T47D (cell line): ENCODE data around the gene MYBPC3.
"Not testable (repeated sequence)": the region's sequence is repeated elsewhere in the genome, so short reads cannot be mapped to it uniquely, and the experiment has no call there.

Source experiments
- DNase-seq, 2 experiments: peaks; one replicate each; pipeline versions ENCODE4 v3.0.0 to v3.0.0-alpha.2; 2011 to 2012; ENCODE audit warnings: low read depth in 1 of 2, low spot score in 1 of 2
- JUND ChIP-seq: IDR thresholded peaks from 2 replicates; pipeline ENCODE4 v1.6.1; 2012; ENCODE audit warnings: low read depth
- in situ Hi-C: cut with HindIII; loops from 2 replicates; pipeline ENCODE4 v1.10.0; 2016; ENCODE audit warnings: low sequenced_read_pairs, low pct_unique_long_range_greater_than_20kb

MYBPC3 gene

DNA sequence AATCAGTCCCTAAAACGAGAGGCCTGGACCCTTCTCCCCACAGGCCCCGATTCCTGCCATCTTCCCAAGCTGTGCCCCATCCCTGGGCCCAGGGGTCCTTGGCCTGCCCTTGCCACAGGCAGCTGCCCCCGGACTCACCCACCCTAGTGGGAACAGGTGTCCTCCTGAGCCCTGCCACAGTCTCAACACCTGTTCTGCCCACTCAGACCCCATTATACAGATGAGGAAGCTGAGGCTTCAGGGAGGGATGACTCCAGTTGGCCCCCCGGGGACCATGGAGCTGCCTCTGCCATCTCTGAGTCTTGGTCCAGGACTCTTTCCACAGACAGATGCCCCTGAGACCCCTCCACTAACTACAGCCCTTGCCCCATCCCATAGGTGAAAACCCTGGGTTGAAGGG, 15.9 kb downstream of the MYBPC3 start:
- in situ Hi-C loops = no loop called here
- TF ChIP-seq JUND = no peak
- DNase-seq = no peak

DNA sequence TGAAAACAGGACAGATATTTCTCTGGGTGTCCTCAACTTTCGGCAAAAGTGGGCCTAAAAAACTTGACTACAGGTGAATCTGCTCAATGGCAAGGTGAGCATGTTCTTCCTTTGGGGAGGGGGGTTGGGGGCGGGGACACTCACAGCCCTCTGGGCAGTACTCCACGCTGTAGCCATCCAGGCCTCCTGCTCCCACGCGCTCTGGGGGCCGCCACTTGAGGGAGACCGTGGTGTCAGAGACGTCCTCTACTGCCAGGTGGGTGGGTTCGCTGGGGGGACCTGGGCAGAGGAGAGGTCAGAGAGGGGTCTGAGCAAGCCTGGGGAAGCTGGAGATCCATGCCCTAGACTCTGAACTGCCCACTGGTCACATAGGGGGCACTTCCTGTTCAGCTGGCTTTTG, 16.8 kb downstream of the MYBPC3 start:
- DNase-seq = no peak
- in situ Hi-C loops = no loop called here
- TF ChIP-seq JUND = no peak

DNA sequence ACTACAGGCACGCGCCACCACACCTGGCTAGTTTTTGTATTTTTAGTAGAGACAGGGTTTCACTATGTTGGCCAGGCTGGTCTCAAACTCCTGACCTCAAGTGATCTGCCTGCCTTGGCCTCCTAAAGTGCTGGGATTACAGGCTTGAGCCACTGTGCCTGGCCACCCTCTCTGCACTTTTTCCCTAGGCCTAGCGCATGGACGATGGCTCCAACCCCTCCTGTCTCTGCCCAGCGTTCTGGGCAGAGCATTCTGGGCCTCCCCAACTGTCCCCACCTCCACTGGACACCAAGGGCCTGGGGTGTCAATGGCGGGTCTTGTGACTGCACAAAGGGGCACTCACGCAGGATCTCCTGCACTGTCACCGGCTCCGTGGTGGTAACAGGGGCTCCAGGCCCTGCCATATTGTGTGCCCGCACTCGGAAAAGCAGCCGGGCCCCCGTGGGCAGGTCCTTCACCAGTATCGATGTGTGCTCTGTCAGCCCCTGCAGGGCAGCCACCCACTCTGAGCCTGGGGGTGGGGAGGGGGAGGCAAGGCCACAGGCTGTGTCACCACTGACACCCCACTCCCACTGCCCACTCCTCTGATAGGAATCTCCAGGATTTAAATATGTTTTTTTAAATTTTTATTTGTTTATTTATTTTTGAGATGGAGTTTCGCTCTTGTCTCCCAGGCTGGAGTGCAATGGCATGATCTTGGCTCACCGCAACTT, 17.6 kb downstream of the MYBPC3 start:
- DNase-seq, in situ Hi-C loops: not testable (repeated sequence)

DNA sequence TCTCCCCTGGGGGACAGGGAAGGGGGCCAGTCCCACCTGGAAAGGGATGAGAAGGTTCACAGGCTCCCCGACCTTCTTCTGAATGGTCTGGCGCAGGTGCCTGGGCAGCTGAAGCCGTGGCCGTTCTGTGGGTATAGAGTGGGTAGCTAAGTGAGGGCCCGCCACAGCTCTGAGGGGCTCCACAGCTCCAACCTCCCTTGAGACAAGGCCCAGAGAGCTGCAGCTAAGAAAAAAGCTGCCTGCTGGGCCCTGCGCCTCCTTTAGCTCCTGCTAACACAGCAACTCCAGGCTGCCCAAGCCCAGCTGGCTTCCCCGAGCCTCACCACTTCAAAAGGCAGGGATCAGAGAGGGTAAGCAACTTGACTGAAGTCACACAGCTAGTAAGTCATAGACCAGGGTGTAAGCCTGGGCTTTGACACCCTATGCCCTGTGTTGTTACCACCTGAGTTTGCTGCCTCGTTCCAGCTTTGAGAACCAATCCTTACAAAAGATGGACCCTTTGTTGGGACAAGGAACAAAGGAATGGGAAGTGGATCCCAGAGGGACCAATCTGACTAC, 18.5 kb downstream of the MYBPC3 start:
- in situ Hi-C loops = no loop called here
- no peak for DNase-seq
- TF ChIP-seq JUND = no peak

DNA sequence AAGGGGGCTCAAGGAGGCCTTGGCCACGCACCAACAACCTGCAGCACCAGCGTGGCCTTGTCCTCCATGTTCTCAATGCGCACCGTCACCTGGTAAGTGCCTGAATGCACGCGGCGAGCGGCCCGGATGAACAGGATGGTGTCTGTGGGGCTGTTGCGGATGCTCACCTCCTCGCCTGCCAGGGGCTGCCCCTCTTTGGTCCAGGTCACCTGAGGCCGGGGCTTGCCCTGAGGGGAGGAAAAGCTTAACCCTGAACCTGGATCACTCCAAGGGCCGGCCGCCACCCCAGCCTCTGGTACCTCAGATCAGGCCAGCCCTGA, 19.0 kb downstream of the MYBPC3 start:
- no peak for TF ChIP-seq JUND
- in situ Hi-C loops = no loop called here
- DNase-seq = no peak

DNA sequence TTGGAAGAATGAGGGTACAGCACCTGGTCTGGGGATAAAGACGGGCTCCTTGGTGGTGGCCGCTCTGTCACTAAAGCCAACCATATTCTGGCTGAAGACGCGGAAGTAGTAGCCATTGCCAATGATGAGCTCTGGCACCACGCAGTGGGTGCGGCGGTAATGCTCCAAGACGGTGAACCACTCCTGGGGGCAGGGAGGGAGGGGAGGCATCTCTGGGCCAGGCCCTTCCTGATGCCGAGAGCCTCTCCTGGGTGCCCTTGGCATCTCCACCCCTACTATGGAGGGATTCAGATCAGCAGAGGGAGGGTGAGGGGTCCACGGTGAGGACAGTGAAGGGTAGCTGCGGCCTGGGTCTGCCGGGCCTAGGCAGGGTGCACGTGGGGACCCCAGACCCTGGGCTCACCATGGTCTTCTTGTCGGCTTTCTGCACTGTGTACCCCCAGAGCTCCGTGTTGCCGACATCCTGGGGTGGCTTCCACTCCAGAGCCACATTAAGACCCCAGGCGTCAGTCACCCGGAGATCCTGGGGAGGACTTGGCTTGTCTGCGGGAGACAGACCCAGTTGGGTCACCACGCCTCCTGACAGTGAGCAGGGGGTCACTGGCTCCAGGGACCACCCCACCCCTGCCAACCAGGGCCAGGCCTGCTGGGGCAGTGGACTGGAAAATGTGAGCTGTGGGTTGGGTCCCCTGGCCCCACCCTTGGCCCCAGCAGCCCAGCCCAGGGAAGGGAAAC, 19.5 kb downstream of the MYBPC3 start:
- no peak for TF ChIP-seq JUND
- no peak for DNase-seq
- in situ Hi-C loops = no loop called here

DNA sequence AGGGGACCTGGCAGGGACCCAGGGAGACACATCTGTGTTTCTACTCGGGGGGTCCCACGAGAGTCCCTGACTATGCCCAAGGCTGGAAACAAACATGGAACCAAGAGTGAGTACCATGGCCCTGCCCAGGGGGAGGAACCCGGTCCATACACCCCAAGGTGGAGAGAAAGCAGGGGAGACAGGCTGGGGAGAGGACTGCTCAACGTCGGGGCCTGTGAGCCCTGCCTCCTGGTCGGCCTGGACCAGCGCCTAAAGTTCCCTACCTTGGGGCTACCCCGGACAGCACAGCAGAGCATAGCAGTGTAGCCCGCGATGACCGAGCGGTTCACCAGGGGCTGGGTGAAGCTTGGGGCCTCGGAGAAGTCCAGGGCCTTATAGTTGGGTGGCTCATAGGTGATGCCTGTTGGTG, 20.2 kb downstream of the MYBPC3 start:
- TF ChIP-seq JUND = no peak
- in situ Hi-C loops = no loop called here
- no peak for DNase-seq

DNA sequence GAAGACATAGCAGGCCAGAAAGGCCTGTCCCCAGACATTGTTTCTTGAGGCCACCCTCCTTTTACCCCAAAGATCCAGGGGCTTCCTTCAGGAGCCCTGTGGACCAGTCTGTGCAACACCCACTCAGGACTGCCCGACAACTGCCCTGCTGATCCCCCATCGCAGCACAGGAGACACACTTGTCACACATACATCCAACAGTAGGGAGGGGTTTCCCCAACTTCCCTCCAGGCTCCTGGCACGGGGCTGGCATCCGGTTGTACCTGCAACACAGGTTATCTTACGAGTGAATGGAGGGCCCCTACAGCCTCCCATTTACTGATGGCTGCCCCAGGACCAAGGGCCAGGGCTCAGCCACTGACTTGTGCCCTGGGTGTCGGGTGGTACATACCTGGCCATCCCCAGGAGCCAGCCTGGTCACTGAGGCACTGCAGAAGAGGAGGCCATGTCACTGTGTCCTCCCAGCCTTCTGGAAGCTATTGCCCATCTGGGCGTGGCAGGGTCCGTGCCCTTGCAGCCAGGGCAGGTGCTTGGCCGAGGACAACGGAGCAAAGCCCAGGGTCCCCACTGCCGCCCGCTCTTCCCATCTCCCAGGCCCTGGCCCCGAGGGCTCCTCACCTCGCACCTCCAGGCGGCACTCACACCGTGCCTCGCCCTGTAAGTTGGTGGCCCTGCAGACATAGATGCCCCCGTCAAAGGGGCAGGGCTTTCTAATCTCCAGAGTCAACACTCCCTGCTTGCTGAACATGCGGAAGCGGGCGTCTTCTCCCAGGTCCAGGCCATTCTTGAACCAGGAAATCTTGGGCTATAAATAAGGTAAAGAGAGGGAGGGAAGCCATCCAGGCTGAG, 20.8 kb downstream of the MYBPC3 start:
- in situ Hi-C loops = no loop called here
- DNase-seq = peak in 1 of 2 experiments; percentile 26
- TF ChIP-seq JUND = no peak

DNA sequence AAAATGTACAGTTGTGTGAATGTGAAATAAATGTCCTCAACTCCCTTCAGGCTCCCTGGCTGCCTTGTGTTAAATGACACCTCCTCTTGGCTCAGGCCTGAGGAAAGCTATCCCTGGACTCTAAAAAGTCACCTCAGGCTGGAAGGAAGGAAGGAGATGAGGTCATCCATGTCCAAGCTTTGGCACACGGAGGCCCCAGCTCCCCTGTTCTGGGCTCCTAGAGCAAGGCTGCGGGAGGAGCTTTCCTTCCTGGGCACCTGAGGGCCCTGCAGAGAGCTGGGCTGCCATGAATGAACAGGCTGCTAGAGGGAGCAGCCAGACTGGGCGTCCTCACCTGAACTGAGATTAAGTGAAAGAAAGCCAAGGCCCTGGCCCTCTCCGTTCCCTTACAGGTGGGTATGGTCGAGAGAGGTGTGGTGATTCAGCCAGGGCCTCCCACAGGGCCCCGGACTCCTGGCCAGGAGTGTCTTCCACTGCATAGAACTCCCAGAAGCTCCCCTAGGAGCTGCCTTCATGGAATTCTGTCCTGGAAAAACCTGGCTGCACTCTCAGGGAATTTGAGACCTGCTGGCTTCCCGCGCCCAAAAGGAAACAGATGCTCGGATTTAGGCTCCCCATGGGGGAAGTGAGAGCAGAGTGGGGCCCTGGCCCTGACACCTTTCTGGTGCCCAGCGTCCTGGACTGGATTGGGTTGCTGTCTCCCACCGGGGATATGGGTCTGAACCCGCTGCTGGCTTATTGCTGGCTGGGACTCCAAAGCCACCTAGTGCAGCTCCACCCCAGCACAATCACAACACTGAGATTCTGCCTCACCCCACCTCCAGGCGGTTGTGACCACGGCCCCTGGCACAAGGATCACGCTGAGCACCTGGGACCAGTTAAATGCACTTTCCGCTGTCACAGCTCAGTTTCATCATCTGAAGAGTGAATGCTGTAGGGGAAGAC, 22.2 kb downstream of the MYBPC3 start:
- no peak for TF ChIP-seq JUND
- in situ Hi-C loops = no loop called here
- peak in 1 of 2 experiments; percentile 43 for DNase-seq

DNA sequence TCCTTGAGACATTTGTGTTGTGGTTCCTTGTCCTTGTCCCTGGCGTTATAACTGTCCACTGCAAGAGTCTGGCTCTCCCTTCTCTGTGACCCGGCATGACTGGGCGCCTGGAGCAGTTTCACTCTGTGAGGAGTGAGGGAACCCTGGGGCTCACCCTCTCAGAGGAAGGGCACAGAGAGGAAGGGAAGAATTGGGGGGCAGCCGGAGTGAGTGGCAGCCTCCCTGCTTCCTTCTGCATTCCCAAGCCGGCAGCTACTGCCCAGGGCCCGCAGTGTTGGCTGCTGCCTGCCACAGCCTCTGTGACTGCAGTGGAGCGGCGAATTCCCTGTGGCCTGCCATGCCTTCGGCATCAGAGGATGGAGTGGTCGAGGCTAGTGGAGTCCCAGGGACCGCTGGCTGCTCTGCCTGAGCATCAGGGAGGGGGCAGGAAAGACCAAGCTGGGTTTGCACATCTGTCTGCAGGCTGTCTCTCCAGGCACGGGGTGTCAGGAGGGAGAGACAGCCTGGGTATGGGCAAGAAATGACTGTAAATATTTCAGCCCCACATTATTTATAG, 23.0 kb downstream of the MYBPC3 start:
- in situ Hi-C loops = no loop called here

More for the DNA sequence above, 23.0 kb downstream of the MYBPC3 start:
- DNase-seq = no peak
- TF ChIP-seq JUND = no peak
